Measurements from ENCODE around the gene GAK.

The GAK gene

GRCh38 chr4:829761-830600, 102.1 kb downstream of the GAK start:
- DNase-seq (ENCODE audit: low read depth): no peak

GRCh38 chr4:829291-829690, 102.8 kb downstream of the GAK start:
- no peak for DNase-seq (ENCODE audit: low read depth)

GRCh38 chr4:828641-829271, 103.4 kb downstream of the GAK start:
- DNase-seq (ENCODE audit: low read depth): no peak

- no peak for DNase-seq (ENCODE audit: low read depth)
Measured at GRCh38 chr4:827209-828081, 104.7 kb downstream of the GAK start.

GRCh38 chr4:826508-827208, 105.5 kb downstream of the GAK start:
- DNase-seq (ENCODE audit: low read depth): no peak

- DNase-seq (ENCODE audit: low read depth): no peak
Measured at GRCh38 chr4:825971-826330, 106.2 kb downstream of the GAK start, which contains the start of gene CPLX1. Gene CPLX1 (minus strand): TSS chr4:826129. CDS start chr4:824522, 1,607 bp downstream.

GRCh38 chr4:825063-825970, 106.8 kb downstream of the GAK start:
- no peak for DNase-seq (ENCODE audit: low read depth)

- DNase-seq (ENCODE audit: low read depth): no peak
Measured at GRCh38 chr4:824461-825062, 107.6 kb downstream of the GAK start.

DNA sequence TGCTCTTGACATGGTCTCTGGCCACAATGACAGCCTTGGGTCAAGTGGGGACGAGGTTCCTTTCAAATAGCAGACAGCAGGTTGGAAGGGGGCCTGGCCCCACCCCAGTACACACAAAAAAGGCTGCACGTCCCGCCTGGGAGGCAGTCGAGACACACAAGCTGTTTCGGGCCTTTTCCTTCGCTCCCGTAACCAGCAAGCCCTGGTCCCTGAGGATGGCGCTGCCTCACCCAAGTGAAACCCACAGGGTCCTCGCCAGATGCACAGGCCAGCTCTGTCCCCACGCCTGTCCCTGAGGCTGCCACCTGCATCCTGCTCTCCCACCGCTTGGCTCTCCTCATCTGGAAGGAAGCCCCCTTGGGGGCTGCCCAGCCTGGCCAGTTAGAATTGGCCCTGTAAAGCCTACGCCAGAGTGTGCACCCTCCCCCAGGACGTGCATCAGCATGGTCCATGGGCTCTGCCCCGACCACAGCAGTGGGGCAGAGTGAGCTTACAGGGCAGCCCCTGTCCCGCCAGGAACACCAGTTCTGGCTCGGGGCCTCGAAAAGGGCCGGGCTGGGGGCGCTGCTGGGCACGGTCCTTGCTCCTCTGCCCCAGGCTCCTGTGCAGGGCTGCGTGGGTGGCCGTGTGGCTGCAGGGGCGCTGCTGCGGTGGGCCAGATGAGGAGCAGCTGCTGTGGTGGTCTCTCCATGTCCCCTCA, 108.2 kb downstream of the GAK start:
- no peak for DNase-seq (ENCODE audit: low read depth)

DNA sequence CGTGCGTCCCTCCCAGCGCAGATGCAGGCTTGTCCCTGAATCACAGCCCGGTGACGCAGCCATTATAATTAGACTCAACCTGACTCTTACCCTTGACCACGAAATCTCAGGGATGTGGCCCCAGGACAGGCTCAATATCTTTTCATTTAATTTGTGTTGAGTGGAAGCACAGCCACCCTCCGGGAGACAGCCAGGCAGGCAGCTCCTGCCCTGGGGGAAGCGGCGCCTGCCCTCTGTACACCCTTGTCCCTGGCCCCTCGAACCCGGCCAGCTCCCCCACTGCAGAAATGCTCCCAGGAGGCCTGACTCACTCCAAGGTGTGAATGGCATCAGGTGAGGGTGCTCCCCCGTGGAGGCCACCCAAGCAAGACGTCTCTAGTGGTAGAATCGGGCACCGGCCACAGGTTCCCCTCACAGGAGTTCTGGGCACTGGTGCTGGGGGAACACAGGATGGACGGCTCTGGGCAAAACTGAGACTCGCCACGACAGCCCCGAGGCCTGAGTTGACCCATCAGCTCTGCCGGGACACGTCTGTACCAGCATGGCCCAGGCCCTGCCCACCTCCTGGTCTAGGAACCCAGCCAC, 108.8 kb downstream of the GAK start:
- no peak for DNase-seq (ENCODE audit: low read depth)

- no peak for DNase-seq (ENCODE audit: low read depth)
Measured at GRCh38 chr4:822361-823175, 109.5 kb downstream of the GAK start.

GRCh38 chr4:821631-822030, 110.5 kb downstream of the GAK start:
- DNase-seq (ENCODE audit: low read depth): no peak

DNA sequence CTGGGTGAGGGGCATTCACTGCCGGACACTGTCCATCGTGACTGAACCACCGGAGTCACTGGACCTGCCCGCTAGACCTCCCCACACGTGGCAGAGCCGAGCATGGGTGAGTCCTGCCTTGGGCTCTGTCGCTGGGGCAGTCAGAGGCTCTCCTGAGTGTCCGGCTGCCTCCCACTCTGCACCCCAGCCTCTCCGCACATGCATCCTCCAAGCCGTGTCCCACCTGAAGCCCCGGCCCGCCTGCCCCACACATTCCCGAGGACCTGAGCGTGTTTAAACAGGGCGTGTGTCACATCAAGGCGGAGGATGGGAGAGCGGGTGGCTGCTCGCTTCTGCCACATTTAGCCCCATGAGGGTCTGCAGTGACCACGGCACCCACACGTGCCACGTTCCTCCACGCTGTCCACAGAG, 110.9 kb downstream of the GAK start:
- DNase-seq (ENCODE audit: low read depth): no peak

- no peak for DNase-seq (ENCODE audit: low read depth)
Measured at GRCh38 chr4:820230-821172, 111.6 kb downstream of the GAK start.

GRCh38 chr4:819401-820229, 112.5 kb downstream of the GAK start:
- DNase-seq (ENCODE audit: low read depth): no peak

DNA sequence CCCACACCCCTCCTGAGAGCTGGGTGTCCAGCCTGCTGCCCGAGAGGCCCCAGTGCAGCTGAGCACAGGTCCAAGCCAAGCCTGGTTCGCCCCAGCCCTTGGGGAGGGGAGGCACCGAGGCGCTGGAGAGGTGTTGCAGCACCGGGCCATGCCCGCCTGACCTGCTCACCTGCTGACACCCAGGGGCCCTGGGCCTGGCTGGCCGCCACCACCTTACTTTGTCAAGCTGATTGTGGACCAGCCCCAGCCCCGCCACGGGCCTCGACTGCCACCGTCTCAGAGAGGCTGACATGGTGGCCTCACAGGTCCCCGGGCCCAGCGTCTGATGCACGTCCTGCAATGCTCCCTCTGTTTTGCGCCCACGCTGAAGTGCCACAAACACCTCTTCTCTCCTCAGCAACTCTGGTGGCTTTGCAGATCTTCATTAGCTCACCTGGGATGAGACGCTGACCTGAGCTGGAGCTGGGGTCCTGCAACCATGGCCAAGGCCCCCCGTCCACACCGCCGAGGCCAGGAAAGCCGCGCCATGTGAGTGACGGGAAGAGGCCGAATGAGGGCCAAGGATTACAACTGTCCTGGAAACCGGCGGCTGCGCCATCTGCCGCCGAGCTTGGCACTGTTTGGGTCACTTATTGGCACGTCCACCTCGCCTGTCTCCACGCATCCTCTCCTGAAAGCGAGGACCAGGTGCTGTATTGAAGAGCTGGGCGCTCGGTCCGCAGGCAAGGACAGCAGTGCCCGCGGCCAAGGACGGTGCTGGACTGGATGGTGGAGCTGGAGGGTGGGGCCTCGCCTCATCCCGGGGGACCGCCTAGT, 113.8 kb downstream of the GAK start:
- DNase-seq (ENCODE audit: low read depth): no peak

Data from fibroblast of the conjunctiva (primary cell).